ENCODE data around the gene CARF.

CARF gene

DNA sequence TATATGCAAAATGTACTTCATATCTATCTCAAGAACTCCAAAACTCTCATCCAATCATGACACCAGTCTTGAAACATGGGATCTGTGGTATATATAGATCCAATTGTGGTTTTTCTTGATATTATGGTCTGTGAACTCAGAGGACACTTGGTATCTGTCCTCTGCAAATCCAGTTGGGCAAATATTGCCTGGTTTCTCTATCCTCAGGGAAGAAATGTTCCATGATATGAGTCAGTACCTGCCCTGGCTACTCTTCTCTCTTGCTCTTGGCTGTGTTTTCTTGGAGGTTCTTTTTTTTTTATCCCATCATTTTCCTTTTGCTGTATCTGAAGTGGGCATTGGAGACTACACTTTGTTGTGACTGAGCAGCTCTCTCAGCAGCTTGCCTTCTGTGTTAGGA lies 113.5 kb downstream of the CARF start:
- DNase-seq: no peak

GRCh38 chr2:203030545-203030944 lies 118.5 kb downstream of the CARF start:
- no peak for DNase-seq

DNA sequence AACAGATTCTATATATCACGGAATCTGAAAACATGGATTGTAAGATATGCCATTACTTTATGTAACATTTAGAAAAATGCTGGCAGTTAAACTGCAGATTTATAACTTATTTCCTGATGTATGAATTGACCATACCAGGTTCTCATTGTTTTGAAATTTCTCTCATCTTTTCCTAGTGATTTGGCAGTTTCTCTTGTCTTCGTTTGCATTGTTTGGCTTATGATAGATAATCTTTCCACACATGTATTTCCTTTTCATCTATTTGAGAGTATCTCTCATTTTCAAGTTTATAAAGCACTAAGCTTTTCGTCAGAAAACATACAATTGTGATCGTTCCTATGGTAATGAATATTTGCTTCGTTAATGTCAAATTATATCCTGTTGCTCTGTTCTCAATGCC lies 118.9 kb downstream of the CARF start:
- no peak for DNase-seq

DNA sequence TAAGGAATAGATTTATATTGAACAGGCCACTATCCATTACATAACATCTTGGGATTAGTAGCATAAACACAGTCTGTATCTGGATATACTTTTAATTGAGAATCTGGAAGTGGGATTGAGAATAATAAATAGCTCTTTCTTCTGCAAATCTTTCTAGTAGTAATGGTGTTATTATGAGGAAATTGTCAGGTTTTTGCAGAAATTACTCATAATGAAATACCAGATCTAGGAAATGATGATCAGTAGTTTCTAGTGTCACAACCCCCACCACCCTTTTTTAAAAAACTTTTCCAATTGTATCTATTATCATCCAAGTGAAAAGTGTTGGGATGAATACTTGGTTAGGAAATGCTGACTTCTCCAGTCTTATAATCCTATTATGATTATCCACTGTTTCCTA lies 121.3 kb downstream of the CARF start:
- no peak for DNase-seq

- DNase-seq: no peak
Observed at GRCh38 chr2:203035879-203036470, 123.9 kb downstream of the CARF start.

Measured in AML-193 (cell line).